ENCODE data around the gene BANK1. TPM values are rescaled to one million over a fixed set of nuclear protein-coding genes. Genes with fewer than 3 reads are reported as not detected.

The BANK1 gene
- total RNA-seq, 2 experiments from 2014 or later: 0.20 to 0.22 TPM

DNA sequence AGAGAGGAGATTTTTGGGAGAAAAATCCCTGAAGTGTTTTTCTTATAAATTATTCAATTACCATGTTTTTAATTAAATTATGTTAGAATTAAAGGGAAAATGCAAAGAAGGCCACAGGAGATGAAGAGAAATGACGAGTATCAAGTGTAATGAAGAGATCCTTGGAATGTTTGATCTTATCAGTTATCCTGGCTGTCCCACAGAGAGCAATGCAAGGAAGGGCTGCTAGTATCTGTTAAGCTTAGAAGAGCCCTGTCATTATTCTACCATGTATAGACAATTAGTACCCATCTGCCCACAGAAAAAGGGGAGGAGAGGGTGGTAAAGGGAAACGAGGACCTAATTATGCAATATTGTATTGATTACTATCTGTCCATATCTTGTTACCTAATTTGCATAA is 257.1 kb downstream of the BANK1 start:
- peaks cover 4% of the 10 kb centered on the region for H3K9me3 Mint-ChIP-seq
- ATAC-seq (ENCODE audit: poor library complexity): no peak
- intact Hi-C loops (cut with DNase I, micrococcal nuclease): no loop called here
- H3K36me3 ChIP-seq (ENCODE audit: insufficient read depth, low read length): no peaks in the 10 kb centered on the region
- TF ChIP-seq, protein P1, sequence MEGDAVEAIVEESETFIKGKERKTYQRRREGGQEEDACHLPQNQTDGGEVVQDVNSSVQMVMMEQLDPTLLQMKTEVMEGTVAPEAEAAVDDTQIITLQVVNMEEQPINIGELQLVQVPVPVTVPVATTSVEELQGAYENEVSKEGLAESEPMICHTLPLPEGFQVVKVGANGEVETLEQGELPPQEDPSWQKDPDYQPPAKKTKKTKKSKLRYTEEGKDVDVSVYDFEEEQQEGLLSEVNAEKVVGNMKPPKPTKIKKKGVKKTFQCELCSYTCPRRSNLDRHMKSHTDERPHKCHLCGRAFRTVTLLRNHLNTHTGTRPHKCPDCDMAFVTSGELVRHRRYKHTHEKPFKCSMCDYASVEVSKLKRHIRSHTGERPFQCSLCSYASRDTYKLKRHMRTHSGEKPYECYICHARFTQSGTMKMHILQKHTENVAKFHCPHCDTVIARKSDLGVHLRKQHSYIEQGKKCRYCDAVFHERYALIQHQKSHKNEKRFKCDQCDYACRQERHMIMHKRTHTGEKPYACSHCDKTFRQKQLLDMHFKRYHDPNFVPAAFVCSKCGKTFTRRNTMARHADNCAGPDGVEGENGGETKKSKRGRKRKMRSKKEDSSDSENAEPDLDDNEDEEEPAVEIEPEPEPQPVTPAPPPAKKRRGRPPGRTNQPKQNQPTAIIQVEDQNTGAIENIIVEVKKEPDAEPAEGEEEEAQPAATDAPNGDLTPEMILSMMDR (IDR thresholded peaks at IDR 0.05): no peak
- no peak overlapping the region for H3K4me3 Mint-ChIP-seq
- H3K27ac ChIP-seq (ENCODE audit: low read depth in 1 of 2, low read length in 2 of 2): no peak overlapping the region
- H3K9me3 ChIP-seq (ENCODE audit: control insufficient read depth in 1 of 2, insufficient read depth in 1 of 2, low read length in 2 of 2): no peaks in the 10 kb centered on the region
- DNase-seq: no peak
- no peaks in the 10 kb centered on the region for H3K4me1 ChIP-seq (ENCODE audit: insufficient read depth, low read length)
- H3K27me3 ChIP-seq (ENCODE audit: control insufficient read depth in 1 of 2, insufficient read depth in 2 of 2, low read length in 2 of 2): no peaks in the 10 kb centered on the region
- peaks cover 2% of the 10 kb centered on the region for H3K4me1 Mint-ChIP-seq (ENCODE audit: low read depth)
- no peaks in the 10 kb centered on the region for H3K36me3 Mint-ChIP-seq (ENCODE audit: low read depth)
- H3K4me3 ChIP-seq (ENCODE audit: low read length): no peak overlapping the region
- H3K27me3 Mint-ChIP-seq: peaks cover 10% of the 10 kb centered on the region
- POLR2A ChIA-PET: no interaction called here
- CTCF ChIA-PET: no interaction called here
- H3K27ac Mint-ChIP-seq: no peak overlapping the region

DNA sequence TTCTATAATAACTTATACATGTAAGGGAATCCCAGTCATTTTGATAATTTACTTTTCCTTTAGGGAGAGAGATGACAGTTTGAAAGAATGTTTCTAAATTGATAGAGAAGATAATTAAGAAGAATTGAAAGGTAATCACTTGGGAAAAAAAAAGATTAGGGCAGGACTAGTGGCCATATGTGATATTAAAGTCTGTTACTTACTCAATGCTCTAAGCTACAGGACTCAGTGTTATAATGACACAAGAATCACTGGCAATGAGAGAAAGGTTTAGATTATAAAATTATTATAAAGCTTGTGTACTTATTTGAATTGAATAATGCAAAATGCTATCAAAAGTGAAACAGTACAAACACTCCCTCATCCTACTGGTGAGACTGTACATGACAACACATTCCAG is 265.3 kb downstream of the BANK1 start:
- no peak for ATAC-seq (ENCODE audit: poor library complexity)
- ChIA-PET POLR2A (no interaction called here), CTCF (no interaction called here)

DNA sequence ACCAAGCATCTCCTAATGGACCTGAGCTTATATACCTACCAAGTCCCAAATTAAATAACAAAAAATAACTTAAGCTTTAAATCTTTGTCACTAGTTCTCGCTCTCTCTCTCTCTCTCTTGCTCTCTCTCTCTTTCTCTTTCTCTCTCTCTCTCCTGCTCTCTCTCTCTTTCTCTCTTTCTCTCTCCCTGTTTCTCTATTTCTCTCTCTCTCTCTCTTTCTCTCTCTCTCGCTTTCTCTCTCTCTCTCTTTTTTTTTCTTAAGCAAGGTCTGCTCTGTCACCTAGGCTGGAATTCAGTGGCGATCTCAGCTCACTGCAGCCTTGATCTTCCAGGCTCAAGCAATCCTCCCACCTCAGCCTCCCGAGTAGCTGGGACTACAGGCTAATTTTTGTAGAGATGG is 266.6 kb downstream of the BANK1 start:
- ATAC-seq (ENCODE audit: poor library complexity): no peak
- no peaks in the 10 kb centered on the region for H3K36me3 Mint-ChIP-seq (ENCODE audit: low read depth)
- no peak for DNase-seq
- TF ChIP-seq, protein P1 (IDR thresholded peaks at IDR 0.05): no peak
- no peak overlapping the region for H3K27ac ChIP-seq (ENCODE audit: low read depth in 1 of 2, low read length in 2 of 2)
- no peaks in the 10 kb centered on the region for H3K36me3 ChIP-seq (ENCODE audit: insufficient read depth, low read length)
- POLR2A ChIA-PET: no interaction called here
- H3K4me3 Mint-ChIP-seq: no peak overlapping the region
- CTCF ChIA-PET: no interaction called here
- H3K27me3 ChIP-seq (ENCODE audit: control insufficient read depth in 1 of 2, insufficient read depth in 2 of 2, low read length in 2 of 2): no peaks in the 10 kb centered on the region
- H3K4me1 Mint-ChIP-seq (ENCODE audit: low read depth): peaks cover 7% of the 10 kb centered on the region
- H3K27ac Mint-ChIP-seq: no peak overlapping the region
- H3K4me1 ChIP-seq (ENCODE audit: insufficient read depth, low read length): no peaks in the 10 kb centered on the region
- H3K27me3 Mint-ChIP-seq: peaks cover 4% of the 10 kb centered on the region
- peaks cover 3% of the 10 kb centered on the region for H3K9me3 Mint-ChIP-seq
- no peak overlapping the region for H3K4me3 ChIP-seq (ENCODE audit: low read length)
- intact Hi-C loops (cut with DNase I, micrococcal nuclease): no loop called here
- H3K9me3 ChIP-seq (ENCODE audit: control insufficient read depth in 1 of 2, insufficient read depth in 1 of 2, low read length in 2 of 2): no peaks in the 10 kb centered on the region

More for the DNA sequence above, 265.3 kb downstream of the BANK1 start:
- Mint-ChIP-seq H3K4me3 (no peak overlapping the region), H3K4me1 (ENCODE audit: low read depth) (peaks cover 7% of the 10 kb centered on the region), H3K27me3 (peaks cover 8% of the 10 kb centered on the region), H3K36me3 (ENCODE audit: low read depth) (no peaks in the 10 kb centered on the region), H3K9me3 (peaks cover 3% of the 10 kb centered on the region), H3K27ac (no peak overlapping the region)
- intact Hi-C loops (cut with DNase I, micrococcal nuclease): no loop called here
- no peak for DNase-seq
- H3K9me3 ChIP-seq (ENCODE audit: control insufficient read depth in 1 of 2, insufficient read depth in 1 of 2, low read length in 2 of 2): no peaks in the 10 kb centered on the region
- no peaks in the 10 kb centered on the region for H3K27me3 ChIP-seq (ENCODE audit: control insufficient read depth in 1 of 2, insufficient read depth in 2 of 2, low read length in 2 of 2)
- H3K27ac ChIP-seq (ENCODE audit: low read depth in 1 of 2, low read length in 2 of 2): no peak overlapping the region
- H3K4me1 ChIP-seq (ENCODE audit: insufficient read depth, low read length): no peaks in the 10 kb centered on the region
- no peaks in the 10 kb centered on the region for H3K36me3 ChIP-seq (ENCODE audit: insufficient read depth, low read length)
- TF ChIP-seq, protein P1 (IDR thresholded peaks at IDR 0.05): no peak
- H3K4me3 ChIP-seq (ENCODE audit: low read length): no peak overlapping the region

Measured in CD4-positive, alpha-beta T cell (primary cell).